ENCODE results near the gene GPR15. TPM values are rescaled to one million over a fixed set of nuclear protein-coding genes. Genes with fewer than 3 reads are reported as not detected.

Gene GPR15
- total RNA-seq, 4 donors from 2014 or later, result not detected

DNA sequence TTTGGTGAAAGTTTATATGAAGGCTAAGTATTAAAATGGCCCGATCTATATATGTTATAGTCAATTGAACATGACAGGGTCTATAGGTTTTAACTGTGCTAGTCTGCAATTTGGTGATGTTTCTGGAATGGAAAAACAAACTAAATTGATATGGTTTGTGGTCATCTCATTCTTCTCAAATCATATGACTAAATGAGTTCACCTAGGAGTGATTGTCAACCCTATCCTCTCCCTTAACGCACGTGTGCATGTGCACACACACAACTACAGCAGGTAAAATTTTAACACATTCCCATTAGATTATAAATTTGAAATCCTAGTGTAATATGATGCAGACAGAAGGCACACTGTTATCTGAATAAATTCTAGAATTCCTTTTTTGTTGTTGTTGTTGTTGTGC lies 18.0 kb upstream of the GPR15 start:
- TF ChIP-seq POLR2A (IDR thresholded peaks at IDR 0.05) (no peak), CTCF (IDR thresholded peaks at IDR 0.05) (no peak)
- no peak for DNase-seq (ENCODE audit: low spot score in 2 of 2)
- WGBS, 2 donors, result 95 to 96% methylated on average over 3 of the region's 3 CpGs
- intact Hi-C loops (cut with DNase I; ENCODE audit: low total_unique reads), result no loop called here
- no peak overlapping the region for H3K4me3 ChIP-seq (ENCODE audit: low read depth, poor library complexity, severe bottlenecking)

DNA sequence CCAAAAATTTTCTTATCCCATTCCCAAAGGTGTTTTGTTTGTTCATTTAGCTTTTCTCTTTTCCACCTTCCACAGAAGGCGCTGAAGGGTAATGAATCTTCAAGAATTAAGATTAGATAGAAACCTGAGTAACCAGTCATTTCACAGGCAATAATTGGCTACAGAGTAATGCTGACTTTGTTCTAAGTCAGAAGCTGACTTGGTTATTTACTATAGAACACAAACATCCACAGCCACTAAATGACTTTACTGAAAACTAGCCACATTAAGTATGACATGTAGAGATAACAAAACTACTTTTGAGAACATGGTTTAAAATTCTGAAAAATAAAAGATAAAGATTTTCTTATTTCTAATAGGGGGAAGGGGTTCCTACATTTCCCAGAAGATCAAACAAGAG lies 16.8 kb upstream of the GPR15 start:
- DNase-seq (ENCODE audit: low spot score in 2 of 2), result no peak
- no peak overlapping the region for H3K4me3 ChIP-seq (ENCODE audit: low read depth, poor library complexity, severe bottlenecking)
- intact Hi-C loops (cut with DNase I; ENCODE audit: low total_unique reads), result no loop called here
- WGBS, 2 donors, result 75 to 92% methylated on average over 1 of the region's 1 CpG
- TF ChIP-seq POLR2A (IDR thresholded peaks at IDR 0.05) (no peak), CTCF (IDR thresholded peaks at IDR 0.05) (no peak)

DNA sequence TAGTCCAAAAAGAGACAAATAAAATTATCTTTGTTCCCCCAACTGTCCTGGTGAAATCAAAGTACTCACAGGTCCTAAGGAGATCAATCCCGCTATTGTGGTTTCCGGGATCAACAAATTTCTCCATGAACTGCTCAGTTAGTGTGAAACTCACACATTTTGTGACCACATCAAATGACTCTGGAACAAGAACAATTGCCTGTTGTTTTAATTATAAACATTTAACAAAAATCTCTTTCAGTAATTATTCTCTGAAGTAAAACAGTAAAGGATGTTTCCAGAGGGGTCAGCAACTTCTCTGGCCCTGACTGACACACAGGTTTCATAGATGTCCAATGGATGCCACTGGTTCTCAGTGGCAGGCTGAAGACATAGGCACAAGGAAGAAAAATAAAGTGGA lies 13.0 kb upstream of the GPR15 start:
- 90 to 92% methylated on average over 2 of the region's 2 CpGs for WGBS, 2 donors
- TF ChIP-seq POLR2A (IDR thresholded peaks at IDR 0.05), result no peak
- TF ChIP-seq CTCF (IDR thresholded peaks at IDR 0.05), result no peak
- H3K4me3 ChIP-seq (ENCODE audit: low read depth, poor library complexity, severe bottlenecking), result no peak overlapping the region
- DNase-seq (ENCODE audit: low spot score in 2 of 2), result no peak
- intact Hi-C loops (cut with DNase I; ENCODE audit: low total_unique reads), result no loop called here

DNA sequence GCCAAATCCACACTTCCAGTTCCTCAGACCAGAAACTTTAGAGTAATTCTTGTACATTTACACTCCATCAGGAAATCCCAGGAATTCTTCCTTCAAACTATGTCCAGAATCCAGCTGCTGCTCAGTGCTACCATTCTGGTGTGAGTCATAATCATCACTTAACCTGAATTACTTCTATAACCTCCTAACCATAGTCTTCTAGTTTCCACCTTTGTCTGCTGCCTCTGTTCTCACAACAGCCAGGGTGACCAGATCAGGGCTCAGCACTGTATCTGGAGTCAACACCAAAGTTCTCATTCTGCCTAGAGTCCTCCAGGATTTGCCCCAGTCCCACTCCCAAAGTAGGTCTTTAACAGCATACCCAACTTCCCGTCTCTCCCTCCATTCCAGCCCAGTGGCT lies 12.4 kb upstream of the GPR15 start:
- no peak overlapping the region for H3K4me3 ChIP-seq (ENCODE audit: low read depth, poor library complexity, severe bottlenecking)
- DNase-seq (ENCODE audit: low spot score in 2 of 2), result no peak
- TF ChIP-seq CTCF (IDR thresholded peaks at IDR 0.05), result no peak
- intact Hi-C loops (cut with DNase I; ENCODE audit: low total_unique reads), result no loop called here
- 97 to 100% methylated on average over 1 of the region's 1 CpG for WGBS, 2 donors

GRCh38 chr3:98521897-98522543 lies 9.8 kb upstream of the GPR15 start:
- no peak for TF ChIP-seq CTCF (IDR thresholded peaks at IDR 0.05)
- intact Hi-C loops (cut with DNase I; ENCODE audit: low total_unique reads), result no loop called here
- DNase-seq (ENCODE audit: low spot score in 2 of 2), result peak in 1 of 2 donors; percentile 43
- WGBS, 2 donors, result 0 to 1% methylated on average over 16 of the region's 16 CpGs
- H3K4me3 ChIP-seq (ENCODE audit: low read depth, poor library complexity, severe bottlenecking), result peak overlapping the region; percentile 63
